ENCODE measurements around the gene GRIK1. TPM values are rescaled to one million over a fixed set of nuclear protein-coding genes. Genes with fewer than 3 reads are reported as not detected.

The GRIK1 gene
- total RNA-seq, 2 experiments from 2014 or later = not detected

- Mint-ChIP-seq H3K4me1 (no peaks in the 10 kb centered on the region), H3K27ac (no peak overlapping the region), H3K36me3 (ENCODE audit: low read depth) (no peaks in the 10 kb centered on the region), H3K27me3 (no peaks in the 10 kb centered on the region), H3K9me3 (no peaks in the 10 kb centered on the region), H3K4me3 (no peak overlapping the region)
- CTCF ChIA-PET = no interaction called here
- DNase-seq = no peak
- POLR2A ChIA-PET = no interaction called here
Observed at GRCh38 chr21:29704719-29705118, 235.1 kb downstream of the GRIK1 start.

GRCh38 chr21:29701676-29702075 lies 238.1 kb downstream of the GRIK1 start:
- no peak for DNase-seq
- Mint-ChIP-seq H3K4me3 (no peak overlapping the region), H3K9me3 (no peaks in the 10 kb centered on the region), H3K4me1 (no peaks in the 10 kb centered on the region), H3K27ac (no peak overlapping the region), H3K36me3 (ENCODE audit: low read depth) (no peaks in the 10 kb centered on the region), H3K27me3 (no peaks in the 10 kb centered on the region)
- ChIA-PET POLR2A (no interaction called here), CTCF (no interaction called here)

GRCh38 chr21:29697555-29698193 lies 242.1 kb downstream of the GRIK1 start:
- no peak overlapping the region for H3K4me3 Mint-ChIP-seq
- H3K4me1 Mint-ChIP-seq = no peaks in the 10 kb centered on the region
- no peaks in the 10 kb centered on the region for H3K9me3 Mint-ChIP-seq
- no peak overlapping the region for H3K27ac Mint-ChIP-seq
- no peaks in the 10 kb centered on the region for H3K27me3 Mint-ChIP-seq
- CTCF ChIA-PET = no interaction called here
- no peaks in the 10 kb centered on the region for H3K36me3 Mint-ChIP-seq (ENCODE audit: low read depth)
- DNase-seq = no peak
- POLR2A ChIA-PET = no interaction called here

GRCh38 chr21:29696937-29697336 lies 242.9 kb downstream of the GRIK1 start:
- ChIA-PET POLR2A (no interaction called here), CTCF (no interaction called here)
- no peaks in the 10 kb centered on the region for H3K36me3 Mint-ChIP-seq (ENCODE audit: low read depth)
- H3K9me3 Mint-ChIP-seq = no peaks in the 10 kb centered on the region
- no peak for DNase-seq
- no peaks in the 10 kb centered on the region for H3K4me1 Mint-ChIP-seq
- no peak overlapping the region for H3K4me3 Mint-ChIP-seq
- H3K27me3 Mint-ChIP-seq = no peaks in the 10 kb centered on the region
- H3K27ac Mint-ChIP-seq = no peak overlapping the region

- CTCF ChIA-PET = interaction anchor here (0.6 kb wide), 1 partner anchor 216 kb away, joined by 3 read pairs; no protein-coding TSS in a partner anchor
- Mint-ChIP-seq H3K27ac (no peak overlapping the region), H3K27me3 (no peaks in the 10 kb centered on the region), H3K9me3 (no peaks in the 10 kb centered on the region), H3K36me3 (ENCODE audit: low read depth) (no peaks in the 10 kb centered on the region), H3K4me1 (no peaks in the 10 kb centered on the region), H3K4me3 (no peak overlapping the region)
- POLR2A ChIA-PET = no interaction called here
- DNase-seq = no peak
Observed at GRCh38 chr21:29691616-29692491, 247.9 kb downstream of the GRIK1 start.

- DNase-seq = no peak
- Mint-ChIP-seq H3K36me3 (ENCODE audit: low read depth) (no peaks in the 10 kb centered on the region), H3K4me3 (no peak overlapping the region), H3K27me3 (no peaks in the 10 kb centered on the region), H3K27ac (no peak overlapping the region), H3K9me3 (no peaks in the 10 kb centered on the region), H3K4me1 (no peaks in the 10 kb centered on the region)
- POLR2A ChIA-PET = no interaction called here
- CTCF ChIA-PET = interaction anchor here (1.2 kb wide), 2 partner anchors 14 to 23 kb away, joined by 3 to 4 read pairs; no protein-coding TSS in a partner anchor
Observed at GRCh38 chr21:29689753-29690152, 250.0 kb downstream of the GRIK1 start.

- Mint-ChIP-seq H3K4me1 (no peaks in the 10 kb centered on the region), H3K27ac (no peak overlapping the region), H3K27me3 (no peaks in the 10 kb centered on the region), H3K36me3 (ENCODE audit: low read depth) (no peaks in the 10 kb centered on the region), H3K4me3 (no peak overlapping the region), H3K9me3 (no peaks in the 10 kb centered on the region)
- ChIA-PET CTCF (no interaction called here), POLR2A (no interaction called here)
- no peak for DNase-seq
Observed at GRCh38 chr21:29684106-29684505, 255.7 kb downstream of the GRIK1 start.

GRCh38 chr21:29682800-29683199 lies 257.0 kb downstream of the GRIK1 start:
- POLR2A ChIA-PET = no interaction called here
- Mint-ChIP-seq H3K36me3 (ENCODE audit: low read depth) (no peaks in the 10 kb centered on the region), H3K4me1 (no peaks in the 10 kb centered on the region), H3K9me3 (no peaks in the 10 kb centered on the region), H3K27ac (no peak overlapping the region), H3K27me3 (no peaks in the 10 kb centered on the region), H3K4me3 (no peak overlapping the region)
- CTCF ChIA-PET = no interaction called here
- no peak for DNase-seq

GRCh38 chr21:29680273-29680672 lies 259.5 kb downstream of the GRIK1 start:
- POLR2A ChIA-PET = no interaction called here
- Mint-ChIP-seq H3K27ac (no peak overlapping the region), H3K4me1 (no peaks in the 10 kb centered on the region)

GRCh38 chr21:29678626-29679025 lies 261.2 kb downstream of the GRIK1 start:
- DNase-seq = no peak
- H3K9me3 Mint-ChIP-seq = no peaks in the 10 kb centered on the region
- H3K27me3 Mint-ChIP-seq = peaks cover 4% of the 10 kb centered on the region
- H3K4me1 Mint-ChIP-seq = peaks cover 3% of the 10 kb centered on the region
- ChIA-PET CTCF (no interaction called here), POLR2A (no interaction called here)
- H3K27ac Mint-ChIP-seq = no peak overlapping the region
- H3K36me3 Mint-ChIP-seq (ENCODE audit: low read depth) = no peaks in the 10 kb centered on the region
- no peak overlapping the region for H3K4me3 Mint-ChIP-seq

More at GRCh38 chr21:29680273-29680672, 259.5 kb downstream of the GRIK1 start:
- CTCF ChIA-PET = no interaction called here
- peaks cover 2% of the 10 kb centered on the region for H3K27me3 Mint-ChIP-seq
- H3K9me3 Mint-ChIP-seq = no peaks in the 10 kb centered on the region
- no peaks in the 10 kb centered on the region for H3K36me3 Mint-ChIP-seq (ENCODE audit: low read depth)
- no peak overlapping the region for H3K4me3 Mint-ChIP-seq
- no peak for DNase-seq

- no peak for DNase-seq
- H3K4me1 Mint-ChIP-seq = peaks cover 3% of the 10 kb centered on the region
- ChIA-PET CTCF (no interaction called here), POLR2A (no interaction called here)
- H3K27ac Mint-ChIP-seq = no peak overlapping the region
- peaks cover 8% of the 10 kb centered on the region for H3K27me3 Mint-ChIP-seq
- H3K4me3 Mint-ChIP-seq = no peak overlapping the region
- H3K36me3 Mint-ChIP-seq (ENCODE audit: low read depth) = no peaks in the 10 kb centered on the region
- no peaks in the 10 kb centered on the region for H3K9me3 Mint-ChIP-seq
Observed at GRCh38 chr21:29677326-29677725, 262.5 kb downstream of the GRIK1 start.

- Mint-ChIP-seq H3K4me3 (no peak overlapping the region), H3K9me3 (no peaks in the 10 kb centered on the region), H3K36me3 (ENCODE audit: low read depth) (no peaks in the 10 kb centered on the region), H3K27me3 (peaks cover 11% of the 10 kb centered on the region), H3K4me1 (peaks cover 3% of the 10 kb centered on the region), H3K27ac (no peak overlapping the region)
- DNase-seq = no peak
- ChIA-PET POLR2A (no interaction called here), CTCF (no interaction called here)
Observed at GRCh38 chr21:29676395-29676794, 263.4 kb downstream of the GRIK1 start.

GRCh38 chr21:29675451-29675850 lies 264.3 kb downstream of the GRIK1 start:
- ChIA-PET POLR2A (no interaction called here), CTCF (no interaction called here)
- H3K36me3 Mint-ChIP-seq (ENCODE audit: low read depth) = no peaks in the 10 kb centered on the region
- H3K9me3 Mint-ChIP-seq = no peaks in the 10 kb centered on the region
- H3K27me3 Mint-ChIP-seq = peaks cover 11% of the 10 kb centered on the region
- no peak for DNase-seq
- peaks cover 3% of the 10 kb centered on the region for H3K4me1 Mint-ChIP-seq
- no peak overlapping the region for H3K4me3 Mint-ChIP-seq
- no peak overlapping the region for H3K27ac Mint-ChIP-seq

GRCh38 chr21:29674343-29674742 lies 265.5 kb downstream of the GRIK1 start:
- Mint-ChIP-seq H3K4me3 (no peak overlapping the region), H3K4me1 (peaks cover 3% of the 10 kb centered on the region), H3K36me3 (ENCODE audit: low read depth) (no peaks in the 10 kb centered on the region), H3K9me3 (no peaks in the 10 kb centered on the region), H3K27me3 (peaks cover 11% of the 10 kb centered on the region), H3K27ac (no peak overlapping the region)
- DNase-seq = no peak
- CTCF ChIA-PET = no interaction called here
- POLR2A ChIA-PET = no interaction called here

Data from activated CD4-positive, alpha-beta memory T cell treated with anti-CD3 and anti-CD28 coated beads, Interleukin-2, amount 10 ng/mL, durations not matched to agents 7 days and 5 days (primary cell).